OCI-LY1 (cell line): ENCODE results near the gene ATP13A4.

ENCODE experiments used
- CTCF ChIP-seq: fragments of 200-600 bp; sonication (generic), shearing (Covaris generic); IDR thresholded peaks from 2 replicates; pipeline ENCODE4 v1.5.1; 2017; ENCODE audit warnings: mild to moderate bottlenecking, antibody characterized with exemption, low read length, moderate library complexity, mixed read lengths
- EZH2 ChIP-seq: fragments of 200-600 bp; sonication (generic), shearing (Covaris generic); IDR thresholded peaks from 2 replicates; pipeline ENCODE4 v1.8.0; 2017; ENCODE audit warnings: borderline replicate concordance, mixed run types, mild to moderate bottlenecking, antibody characterized with exemption, low read length, moderate library complexity, mixed read lengths

- TF ChIP-seq CTCF (no peak), EZH2 (no peak)
Measured at GRCh38 chr3:193498215-193498614, 56.5 kb downstream of the ATP13A4 start.
